ENCODE data around the gene GABBR2. TPM values are rescaled to one million over a fixed set of nuclear protein-coding genes. Genes with fewer than 3 reads are reported as not detected.

Gene GABBR2
- total and polyA plus RNA-seq, 9 of the 15 experiments (the other 6 are each of a cell fraction or from before 2014, with no cell fraction given): 0.15 to 1.9 (median 0.32) TPM

DNA sequence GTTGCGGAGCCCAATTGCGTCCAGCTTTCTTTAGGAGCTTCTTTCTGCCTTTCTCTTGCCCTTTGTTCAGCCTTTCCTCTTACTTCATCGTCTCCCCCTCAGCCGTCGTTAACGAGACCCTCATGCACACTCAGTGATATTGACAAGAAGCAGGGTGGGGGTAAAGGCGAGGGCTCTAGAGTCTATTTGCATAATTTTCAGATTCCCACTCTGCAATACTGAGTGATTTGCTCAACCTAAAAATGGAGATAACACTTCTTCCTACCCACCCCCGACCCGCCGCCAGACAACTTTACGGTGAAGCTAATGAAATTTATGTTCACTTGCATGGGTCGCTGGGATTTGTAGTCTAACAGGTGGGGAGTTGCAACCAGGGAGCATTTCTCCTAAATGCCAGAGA, 452.0 kb downstream of the GABBR2 start (continued):
- TF ChIP-seq ZNF197 (CRISPR knock-in tag; IDR thresholded peaks at IDR 0.05; ENCODE audit: low read depth) (no peak), JUNB (CRISPR knock-in tag; conservative IDR thresholded peaks at IDR 0.05) (no peak), ZKSCAN8 (CRISPR knock-in tag; IDR thresholded peaks at IDR 0.05) (no peak), ZNF644 (tag; IDR thresholded peaks at IDR 0.05; ENCODE audit: low read depth) (no peak), FOXP1 (CRISPR knock-in tag; IDR thresholded peaks at IDR 0.05) (no peak), PHF21A (IDR thresholded peaks at IDR 0.05; ENCODE audit: borderline replicate concordance, low read depth) (no peak), ARNT (IDR thresholded peaks at IDR 0.05) (no peak), TEAD4 (IDR thresholded peaks at IDR 0.05; ENCODE audit: low read length) (peak; percentile 21; the same call in 1 of the 2 replicates), TEAD4 (CRISPR knock-in tag; IDR thresholded peaks at IDR 0.05; ENCODE audit: borderline replicate concordance) (no peak), SMARCE1 (IDR thresholded peaks at IDR 0.05) (peak; percentile 20; the same call in 1 of the 2 replicates), HMG20A (CRISPR knock-in tag; conservative IDR thresholded peaks at IDR 0.05) (no peak), ZNF444 (CRISPR knock-in tag; IDR thresholded peaks at IDR 0.05) (no peak), PHB (CRISPR knock-in tag; IDR thresholded peaks at IDR 0.05) (no peak), RUNX1 (IDR thresholded peaks at IDR 0.05; ENCODE audit: low read depth) (no peak), ZNF239 (CRISPR knock-in tag; IDR thresholded peaks at IDR 0.05) (no peak), NCOA2 (IDR thresholded peaks at IDR 0.05; ENCODE audit: partially characterized antibody in 2 of 2) (no peak), RBM39 (optimal IDR thresholded peaks at IDR 0.05; ENCODE audit: low read depth, low read length) (no peak), ATF7 (IDR thresholded peaks at IDR 0.05) (peak; percentile 50), HDAC2 (IDR thresholded peaks at IDR 0.05) (no peak), NR2C1 (IDR thresholded peaks at IDR 0.05) (no peak), NR2C1 (tag; IDR thresholded peaks at IDR 0.05) (peak; percentile 55)
- TF ChIP-seq, protein P1, sequence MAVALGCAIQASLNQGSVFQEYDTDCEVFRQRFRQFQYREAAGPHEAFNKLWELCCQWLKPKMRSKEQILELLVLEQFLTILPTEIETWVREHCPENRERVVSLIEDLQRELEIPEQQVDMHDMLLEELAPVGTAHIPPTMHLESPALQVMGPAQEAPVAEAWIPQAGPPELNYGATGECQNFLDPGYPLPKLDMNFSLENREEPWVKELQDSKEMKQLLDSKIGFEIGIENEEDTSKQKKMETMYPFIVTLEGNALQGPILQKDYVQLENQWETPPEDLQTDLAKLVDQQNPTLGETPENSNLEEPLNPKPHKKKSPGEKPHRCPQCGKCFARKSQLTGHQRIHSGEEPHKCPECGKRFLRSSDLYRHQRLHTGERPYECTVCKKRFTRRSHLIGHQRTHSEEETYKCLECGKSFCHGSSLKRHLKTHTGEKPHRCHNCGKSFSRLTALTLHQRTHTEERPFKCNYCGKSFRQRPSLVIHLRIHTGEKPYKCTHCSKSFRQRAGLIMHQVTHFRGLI (CRISPR knock-in tag; IDR thresholded peaks at IDR 0.05): no peak
- TF ChIP-seq, protein P2, sequence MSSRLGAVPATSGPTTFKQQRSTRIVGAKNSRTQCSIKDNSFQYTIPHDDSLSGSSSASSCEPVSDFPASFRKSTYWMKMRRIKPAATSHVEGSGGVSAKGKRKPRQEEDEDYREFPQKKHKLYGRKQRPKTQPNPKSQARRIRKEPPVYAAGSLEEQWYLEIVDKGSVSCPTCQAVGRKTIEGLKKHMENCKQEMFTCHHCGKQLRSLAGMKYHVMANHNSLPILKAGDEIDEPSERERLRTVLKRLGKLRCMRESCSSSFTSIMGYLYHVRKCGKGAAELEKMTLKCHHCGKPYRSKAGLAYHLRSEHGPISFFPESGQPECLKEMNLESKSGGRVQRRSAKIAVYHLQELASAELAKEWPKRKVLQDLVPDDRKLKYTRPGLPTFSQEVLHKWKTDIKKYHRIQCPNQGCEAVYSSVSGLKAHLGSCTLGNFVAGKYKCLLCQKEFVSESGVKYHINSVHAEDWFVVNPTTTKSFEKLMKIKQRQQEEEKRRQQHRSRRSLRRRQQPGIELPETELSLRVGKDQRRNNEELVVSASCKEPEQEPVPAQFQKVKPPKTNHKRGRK (tag; IDR thresholded peaks at IDR 0.05): no peak
- TF ChIP-seq, protein P3, sequence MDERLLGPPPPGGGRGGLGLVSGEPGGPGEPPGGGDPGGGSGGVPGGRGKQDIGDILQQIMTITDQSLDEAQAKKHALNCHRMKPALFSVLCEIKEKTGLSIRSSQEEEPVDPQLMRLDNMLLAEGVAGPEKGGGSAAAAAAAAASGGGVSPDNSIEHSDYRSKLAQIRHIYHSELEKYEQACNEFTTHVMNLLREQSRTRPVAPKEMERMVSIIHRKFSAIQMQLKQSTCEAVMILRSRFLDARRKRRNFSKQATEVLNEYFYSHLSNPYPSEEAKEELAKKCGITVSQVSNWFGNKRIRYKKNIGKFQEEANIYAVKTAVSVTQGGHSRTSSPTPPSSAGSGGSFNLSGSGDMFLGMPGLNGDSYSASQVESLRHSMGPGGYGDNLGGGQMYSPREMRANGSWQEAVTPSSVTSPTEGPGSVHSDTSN (CRISPR knock-in tag; IDR thresholded peaks at IDR 0.05; ENCODE audit: low read depth): no peak
- TF ChIP-seq, protein P3 (tag; conservative IDR thresholded peaks at IDR 0.05; ENCODE audit: low read depth): peak; percentile 86
- TF ChIP-seq, protein P4, sequence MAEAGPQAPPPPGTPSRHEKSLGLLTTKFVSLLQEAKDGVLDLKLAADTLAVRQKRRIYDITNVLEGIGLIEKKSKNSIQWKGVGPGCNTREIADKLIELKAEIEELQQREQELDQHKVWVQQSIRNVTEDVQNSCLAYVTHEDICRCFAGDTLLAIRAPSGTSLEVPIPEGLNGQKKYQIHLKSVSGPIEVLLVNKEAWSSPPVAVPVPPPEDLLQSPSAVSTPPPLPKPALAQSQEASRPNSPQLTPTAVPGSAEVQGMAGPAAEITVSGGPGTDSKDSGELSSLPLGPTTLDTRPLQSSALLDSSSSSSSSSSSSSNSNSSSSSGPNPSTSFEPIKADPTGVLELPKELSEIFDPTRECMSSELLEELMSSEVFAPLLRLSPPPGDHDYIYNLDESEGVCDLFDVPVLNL (CRISPR knock-in tag; IDR thresholded peaks at IDR 0.05; ENCODE audit: low read depth): no peak

Data from K562 (cell line).